PC-3 (cell line): ENCODE measurements around the gene DHX34. TPM values are rescaled to one million over a fixed set of nuclear protein-coding genes. Genes with fewer than 3 reads are reported as not detected.

Source experiments
- ATAC-seq: fragments of 200-7000 bp; cut with Tn5 transposase; 2 replicates; pipeline ENCODE4 v1.9.1; 2020; ENCODE audit warnings: mild to moderate bottlenecking, moderate library complexity
- BruUV-seq: library from RNA; stranded (reverse); fragments of 400-500 nt; replicated peaks from 2 replicates; lab custom pipeline; 2021; lab: Mats Ljungman, UMichigan
- CTCF ChIA-PET: fragments of 300-600 bp; sonication (Branson Sonifier 250); formaldehyde crosslinking; loops from one replicate; lab custom pipeline; 2022; ENCODE audit warnings: antibody characterized with exemption; lab: Charles Lee
- POLR2A ChIA-PET: fragments of 300-600 bp; sonication (Branson Sonifier 250); formaldehyde crosslinking; loops from one replicate; lab custom pipeline; 2022; ENCODE audit warnings: antibody characterized with exemption; ENCODE audit not compliant: unreplicated experiment; lab: Charles Lee
- DNase-seq: peaks from one replicate; pipeline ENCODE4 v3.0.0-alpha.2; 2015
- H2AFZ ChIP-seq: fragments of 300-600 bp; sonication (generic); 2 replicates; pipeline ENCODE4 v1.6.0; 2016; ENCODE audit warnings: antibody characterized with exemption, low read length
- H3F3A ChIP-seq: fragments of 300-600 bp; sonication (generic); one replicate; pipeline ENCODE4 v1.6.0; 2017; ENCODE audit warnings: antibody characterized with exemption, low read length, control low read depth, mild to moderate bottlenecking; ENCODE audit not compliant: unreplicated experiment
- H3K27ac ChIP-seq: fragments of 300-600 bp; sonication (generic); 2 replicates; pipeline ENCODE4 v1.5.1; 2016; ENCODE audit warnings: mild to moderate bottlenecking, low read length
- H3K27me3 ChIP-seq: fragments of 300-600 bp; sonication (generic); 2 replicates; pipeline ENCODE4 v1.6.1; 2016; ENCODE audit warnings: low read length, mixed read lengths
- H3K36me3 ChIP-seq: fragments of 300-600 bp; sonication (generic); 2 replicates; pipeline ENCODE4 v1.6.1; 2016; ENCODE audit warnings: low read depth, mixed run types, low read length, mixed read lengths
- H3K4me1 ChIP-seq: fragments of 300-600 bp; sonication (generic); 2 replicates; pipeline ENCODE4 v1.5.1; 2016; ENCODE audit warnings: low read length; ENCODE audit not compliant: insufficient read depth
- H3K4me2 ChIP-seq: fragments of 300-600 bp; sonication (generic); 2 replicates; pipeline ENCODE4 v1.6.0; 2016; ENCODE audit warnings: low read length
- H3K4me3 ChIP-seq: fragments of 300-600 bp; sonication (generic); 2 replicates; pipeline ENCODE4 v1.5.1; 2016; ENCODE audit warnings: mild to moderate bottlenecking, low read length, mixed read lengths
- H3K79me2 ChIP-seq: fragments of 300-600 bp; sonication (generic); 2 replicates; pipeline ENCODE4 v1.6.1; 2017; ENCODE audit warnings: low read length, mixed read lengths
- H3K9ac ChIP-seq: fragments of 300-600 bp; sonication (generic); 2 replicates; pipeline ENCODE4 v1.6.0; 2016; ENCODE audit warnings: mild to moderate bottlenecking, low read length
- H3K9me2 ChIP-seq: fragments of 300-600 bp; sonication (generic); replicated peaks from 2 replicates; pipeline ENCODE4 v1.6.1; 2016; ENCODE audit warnings: mixed run types, low read length, mixed read lengths
- H3K9me3 ChIP-seq: fragments of 300-600 bp; sonication (generic); 2 replicates; pipeline ENCODE4 v1.6.1; 2016; ENCODE audit warnings: low read length, mixed read lengths
- H4K20me1 ChIP-seq: fragments of 300-600 bp; sonication (generic); 2 replicates; pipeline ENCODE4 v1.6.1; 2016; ENCODE audit warnings: low read length, mixed read lengths
- CTCF ChIP-seq: fragments of 300-600 bp; sonication (generic); conservative IDR thresholded peaks from 2 replicates; pipeline ENCODE4 v1.5.1; 2017; ENCODE audit warnings: antibody characterized with exemption, low read depth, mild to moderate bottlenecking, low read length
- EZH2 ChIP-seq: fragments of 300-600 bp; sonication (generic); IDR thresholded peaks from one replicate; pipeline ENCODE4 v1.6.1; 2017; ENCODE audit warnings: antibody characterized with exemption, mild to moderate bottlenecking, low read length; ENCODE audit not compliant: unreplicated experiment
- EZH2phosphoT487 ChIP-seq: fragments of 300-600 bp; sonication (generic); IDR thresholded peaks from 2 replicates; pipeline ENCODE4 v1.6.1; 2018; ENCODE audit warnings: mild to moderate bottlenecking, antibody characterized with exemption, low read length, borderline replicate concordance
- intact Hi-C: fragments of 100-400 bp; cut with micrococcal nuclease; formaldehyde crosslinking; loops from 2 replicates; pipeline ENCODE4 v1.9.0; 2023
- total RNA-seq: library from RNA; depleted of rRNA; stranded (reverse); fragments of >200 nt; gene quantifications from 2 replicates; pipeline ENCODE4 v1.2.3, GENCODE V29; 2014

DHX34 gene
- total RNA-seq, 1 experiment from 2014 or later: 28.3 TPM

DNA sequence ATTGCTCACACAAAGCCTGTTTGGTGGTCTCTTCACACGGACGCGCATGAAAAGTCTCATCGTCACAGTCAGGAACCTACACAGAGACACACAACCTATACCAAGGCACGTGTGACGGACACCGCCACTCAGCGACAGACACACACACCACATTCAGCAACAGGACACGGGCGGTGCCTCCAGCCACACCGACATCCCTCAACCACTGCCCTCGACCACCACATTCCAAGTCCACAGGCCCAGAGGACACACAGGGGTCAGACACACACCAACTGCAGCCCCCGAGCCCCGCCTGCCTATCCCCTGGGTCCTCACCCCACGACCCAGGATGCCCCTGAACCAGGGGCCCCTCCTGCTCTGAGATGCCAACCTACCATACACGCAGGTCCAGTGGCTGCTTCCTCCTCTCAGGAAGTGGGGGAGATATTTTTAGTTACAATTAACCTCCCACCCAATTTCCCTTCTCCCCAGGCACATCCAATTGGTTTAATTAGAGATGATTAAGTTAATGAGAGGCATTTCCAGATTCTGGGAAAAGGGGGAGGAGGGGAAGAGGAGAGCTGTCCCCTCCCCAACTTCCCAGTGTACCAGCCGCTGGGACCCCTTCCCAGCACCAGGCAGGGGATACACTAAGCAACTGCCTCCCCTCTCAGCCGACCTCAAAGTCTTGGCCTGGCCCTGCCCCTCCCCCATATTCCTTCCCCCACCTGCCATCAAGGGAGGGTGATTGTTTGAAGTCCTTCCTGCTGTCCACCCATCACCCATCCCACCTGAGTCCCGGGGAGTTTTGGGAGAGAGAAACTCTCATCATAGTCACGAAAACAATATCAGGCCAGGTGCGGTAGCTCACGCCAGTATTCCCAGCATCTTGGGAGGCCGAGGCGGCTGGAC, 49.8 kb downstream of the DHX34 start:
- CTCF ChIA-PET: no interaction called here
- H3K9me2 ChIP-seq: no peaks in the 10 kb centered on the region
- H3F3A ChIP-seq: no peaks in the 10 kb centered on the region
- no TSS peak for BruUV-seq
- POLR2A ChIA-PET: no interaction called here
- no peak for TF ChIP-seq CTCF
- no peak for TF ChIP-seq EZH2
- TF ChIP-seq EZH2phosphoT487: no peak
- H3K36me3 ChIP-seq: no peaks in the 10 kb centered on the region
- no peak overlapping the region for H3K4me2 ChIP-seq
- H3K79me2 ChIP-seq: no peaks in the 10 kb centered on the region
- H2AFZ ChIP-seq: no peak overlapping the region
- H4K20me1 ChIP-seq: no peaks in the 10 kb centered on the region
- no peak overlapping the region for H3K9ac ChIP-seq
- DNase-seq (no peak), ATAC-seq (no peak)
- no peaks in the 10 kb centered on the region for H3K27me3 ChIP-seq
- H3K27ac ChIP-seq: no peak overlapping the region
- no peaks in the 10 kb centered on the region for H3K9me3 ChIP-seq
- intact Hi-C loops: no loop called here
- no peaks in the 10 kb centered on the region for H3K4me1 ChIP-seq
- no peak overlapping the region for H3K4me3 ChIP-seq

GRCh38 chr19:47402504-47402903, 53.4 kb downstream of the DHX34 start:
- CTCF ChIA-PET: interaction anchor here (1.4 kb wide), 1 partner anchor 54 kb away, joined by 4 read pairs; the partner anchor contains the start of gene DHX34
- no peaks in the 10 kb centered on the region for H3K9me3 ChIP-seq
- DNase-seq (no peak), ATAC-seq (no peak)
- H3K4me3 ChIP-seq: no peak overlapping the region
- no peak for TF ChIP-seq CTCF
- TF ChIP-seq EZH2: no peak
- TF ChIP-seq EZH2phosphoT487: no peak
- no peak overlapping the region for H3K9ac ChIP-seq
- intact Hi-C loops: no loop called here
- H3F3A ChIP-seq: no peaks in the 10 kb centered on the region
- no peak overlapping the region for H3K4me2 ChIP-seq
- H3K36me3 ChIP-seq: no peaks in the 10 kb centered on the region
- no peaks in the 10 kb centered on the region for H3K4me1 ChIP-seq
- POLR2A ChIA-PET: no interaction called here
- H2AFZ ChIP-seq: no peak overlapping the region
- no peaks in the 10 kb centered on the region for H3K79me2 ChIP-seq
- H3K27me3 ChIP-seq: no peaks in the 10 kb centered on the region
- no TSS peak for BruUV-seq
- no peak overlapping the region for H3K27ac ChIP-seq
- no peaks in the 10 kb centered on the region for H4K20me1 ChIP-seq
- H3K9me2 ChIP-seq: no peaks in the 10 kb centered on the region
